Keratinocyte (primary cell): ENCODE results near the gene PJA2. TPM values are rescaled to one million over a fixed set of nuclear protein-coding genes. Genes with fewer than 3 reads are reported as not detected.
A peak's percentile ranks its signal among the peaks of the same experiment; 100 is the strongest.

Experiments used
- DNase-seq: peaks from one replicate; pipeline ENCODE4 v3.0.0-alpha.2; 2011; ENCODE audit warnings: low read depth, missing footprints, low spot score
- FAIRE-seq: peaks from 2 replicates; lab custom pipeline; 2011; peaks lifted over from hg19 to GRCh38; lab: Jason Lieb, UNC
- H2AFZ ChIP-seq: 2 replicates; pipeline ENCODE4 v1.6.0; 2012; ENCODE audit warnings: low read length, control low read depth, inconsistent platforms; ENCODE audit not compliant: control insufficient read depth
- H3K27ac ChIP-seq: 2 replicates; pipeline ENCODE4 v1.5.1; 2011; ENCODE audit warnings: low read length; ENCODE audit not compliant: control insufficient read depth, insufficient read depth
- H3K27me3 ChIP-seq: 3 replicates; pipeline ENCODE4 v1.6.0; 2011; ENCODE audit warnings: low read length; ENCODE audit not compliant: control insufficient read depth, insufficient read depth; ENCODE audit errors: extremely low read depth
- H3K36me3 ChIP-seq, 2 experiments: 2 replicates in 1 of 2; 3 replicates in 1 of 2; pipeline ENCODE4 v1.5.1; 2011; ENCODE audit warnings: low read length in 2 of 2, mild to moderate bottlenecking in 1 of 2; ENCODE audit not compliant: control insufficient read depth in 2 of 2, insufficient read depth in 2 of 2; ENCODE audit errors: extremely low read depth in 1 of 2
- H3K4me1 ChIP-seq: 3 replicates; pipeline ENCODE4 v1.5.1; 2011; ENCODE audit warnings: low read length; ENCODE audit not compliant: control insufficient read depth, insufficient read depth; ENCODE audit errors: extremely low read depth
- H3K4me2 ChIP-seq: 3 replicates; pipeline ENCODE4 v1.6.0; 2011; ENCODE audit warnings: low read depth, low read length; ENCODE audit not compliant: control insufficient read depth, insufficient read depth; ENCODE audit errors: extremely low read depth
- H3K4me3 ChIP-seq, 3 experiments: fragments of 200-600 bp in 1 of 3; sonication (generic) in 1 of 3; 2 replicates in 2 of 3; 3 replicates in 1 of 3; pipeline ENCODE4 v1.5.1; 2011 to 2016; ENCODE audit warnings: low read length in 3 of 3, mild to moderate bottlenecking in 3 of 3, control low read depth in 2 of 3, inconsistent platforms in 1 of 3, low read depth in 1 of 3, mixed read lengths in 1 of 3, mixed run types in 1 of 3, moderate library complexity in 1 of 3; ENCODE audit not compliant: control insufficient read depth in 2 of 3, insufficient read depth in 2 of 3; ENCODE audit errors: extremely low read depth in 1 of 3
- H3K79me2 ChIP-seq: 2 replicates; pipeline ENCODE4 v1.6.0; 2012; ENCODE audit warnings: low read length; ENCODE audit not compliant: control insufficient read depth, insufficient read depth
- H3K9ac ChIP-seq: 3 replicates; pipeline ENCODE4 v1.6.0; 2011; ENCODE audit warnings: low read length; ENCODE audit not compliant: control insufficient read depth, insufficient read depth; ENCODE audit errors: extremely low read depth
- H3K9me1 ChIP-seq: 3 replicates; pipeline ENCODE4 v1.6.0; 2011; ENCODE audit warnings: low read length; ENCODE audit not compliant: control insufficient read depth, insufficient read depth; ENCODE audit errors: extremely low read depth
- H3K9me3 ChIP-seq: 2 replicates; pipeline ENCODE4 v1.5.1; 2012; ENCODE audit warnings: low read depth, low read length; ENCODE audit not compliant: control insufficient read depth
- H4K20me1 ChIP-seq: 3 replicates; pipeline ENCODE4 v1.6.0; 2011; ENCODE audit warnings: low read length; ENCODE audit not compliant: control insufficient read depth, insufficient read depth; ENCODE audit errors: extremely low read depth
- EZH2 ChIP-seq: IDR thresholded peaks from one replicate; pipeline ENCODE4 v1.6.1; 2012; ENCODE audit warnings: inconsistent platforms, mild to moderate bottlenecking, low read length, moderate library complexity
- dilution Hi-C: fragments of 300-500 bp; cut with MboI; formaldehyde crosslinking; loops from one replicate; pipeline ENCODE4 v1.7.0; 2020; ENCODE audit warnings: low sequenced_read_pairs; ENCODE audit not compliant: extremely low pct_ligation_motif_present
- polyA plus RNA-seq, 5 experiments: library from polyadenylated mRNA; depleted of rRNA in 3 of 5; stranded (reverse) in 3 of 5; stranded (forward) in 1 of 5; unstranded in 1 of 5; fragments of >200 nt; gene quantifications; 1 replicate in 1 of 5; 2 replicates in 3 of 5; 3 replicates in 1 of 5; pipeline versions ENCODE4 v1.2.1 to v1.2.3, GENCODE V29; 2011 to 2012; ENCODE audit warnings: missing spikeins in 2 of 5, low read depth in 1 of 5, low replicate concordance in 1 of 5
- TF ChIP-seq, protein P1 (sequence below), 3 experiments: IDR thresholded peaks in 1 of 3; conservative IDR thresholded peaks in 1 of 3; optimal IDR thresholded peaks in 1 of 3; 2 replicates in 2 of 3; 3 replicates in 1 of 3; pipeline versions ENCODE3 to v1.5.1; 2011; ENCODE audit warnings: low read length in 3 of 3, mild to moderate bottlenecking in 3 of 3, moderate library complexity in 2 of 3, control low read depth in 1 of 3, inconsistent platforms in 1 of 3; ENCODE audit not compliant: insufficient read depth in 2 of 3; ENCODE audit errors: extremely low read depth in 1 of 3

The PJA2 gene
- polyA plus RNA-seq, 1 donor (not counting 4 experiments of a cell fraction or from before 2014, with no cell fraction given) = 49.3 TPM

DNA sequence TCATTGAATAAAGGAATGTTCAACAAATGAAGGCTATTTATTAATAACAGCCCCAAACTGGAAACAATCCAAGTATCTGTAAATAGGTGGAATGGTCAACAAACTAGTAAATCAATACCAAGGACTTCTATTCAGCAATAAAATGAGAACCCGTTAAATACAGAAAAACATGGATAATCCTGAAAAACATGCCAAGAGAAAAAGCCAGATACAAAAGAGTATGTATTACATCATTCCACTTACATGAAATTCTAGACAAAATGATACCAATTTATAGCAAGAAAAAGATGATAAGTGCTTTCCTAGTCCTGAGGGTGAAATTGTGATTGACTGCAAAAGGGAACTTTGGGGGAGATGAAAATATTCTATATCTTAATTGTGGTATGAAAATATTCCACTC, 3.1 kb downstream of the PJA2 start:
- H3K9ac ChIP-seq = no peak overlapping the region
- H3K4me1 ChIP-seq = peaks cover 21% of the 10 kb centered on the region
- TF ChIP-seq, protein P1, sequence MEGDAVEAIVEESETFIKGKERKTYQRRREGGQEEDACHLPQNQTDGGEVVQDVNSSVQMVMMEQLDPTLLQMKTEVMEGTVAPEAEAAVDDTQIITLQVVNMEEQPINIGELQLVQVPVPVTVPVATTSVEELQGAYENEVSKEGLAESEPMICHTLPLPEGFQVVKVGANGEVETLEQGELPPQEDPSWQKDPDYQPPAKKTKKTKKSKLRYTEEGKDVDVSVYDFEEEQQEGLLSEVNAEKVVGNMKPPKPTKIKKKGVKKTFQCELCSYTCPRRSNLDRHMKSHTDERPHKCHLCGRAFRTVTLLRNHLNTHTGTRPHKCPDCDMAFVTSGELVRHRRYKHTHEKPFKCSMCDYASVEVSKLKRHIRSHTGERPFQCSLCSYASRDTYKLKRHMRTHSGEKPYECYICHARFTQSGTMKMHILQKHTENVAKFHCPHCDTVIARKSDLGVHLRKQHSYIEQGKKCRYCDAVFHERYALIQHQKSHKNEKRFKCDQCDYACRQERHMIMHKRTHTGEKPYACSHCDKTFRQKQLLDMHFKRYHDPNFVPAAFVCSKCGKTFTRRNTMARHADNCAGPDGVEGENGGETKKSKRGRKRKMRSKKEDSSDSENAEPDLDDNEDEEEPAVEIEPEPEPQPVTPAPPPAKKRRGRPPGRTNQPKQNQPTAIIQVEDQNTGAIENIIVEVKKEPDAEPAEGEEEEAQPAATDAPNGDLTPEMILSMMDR (optimal IDR thresholded peaks at IDR 0.05 in 1 of 3, IDR thresholded peaks at IDR 0.05 in 1 of 3, conservative IDR thresholded peaks at IDR 0.05 in 1 of 3; ENCODE audit: extremely low read depth in 1 of 3, insufficient read depth in 2 of 3, low read length in 3 of 3) = no peak
- TF ChIP-seq EZH2 = no peak
- H3K4me2 ChIP-seq = peak overlapping the region; percentile 90
- DNase-seq = no peak
- H4K20me1 ChIP-seq = no peaks in the 10 kb centered on the region
- no peaks in the 10 kb centered on the region for H3K36me3 ChIP-seq
- FAIRE-seq = no peak
- no peaks in the 10 kb centered on the region for H3K9me1 ChIP-seq
- no peaks in the 10 kb centered on the region for H3K27me3 ChIP-seq
- no peaks in the 10 kb centered on the region for H3K9me3 ChIP-seq
- no peak overlapping the region for H2AFZ ChIP-seq
- dilution Hi-C loops = no loop called here
- H3K27ac ChIP-seq = no peak overlapping the region
- H3K4me3 ChIP-seq = peak overlapping the region in 1 of 3 experiments; percentile 25
- H3K79me2 ChIP-seq = peaks cover 72% of the 10 kb centered on the region

DNA sequence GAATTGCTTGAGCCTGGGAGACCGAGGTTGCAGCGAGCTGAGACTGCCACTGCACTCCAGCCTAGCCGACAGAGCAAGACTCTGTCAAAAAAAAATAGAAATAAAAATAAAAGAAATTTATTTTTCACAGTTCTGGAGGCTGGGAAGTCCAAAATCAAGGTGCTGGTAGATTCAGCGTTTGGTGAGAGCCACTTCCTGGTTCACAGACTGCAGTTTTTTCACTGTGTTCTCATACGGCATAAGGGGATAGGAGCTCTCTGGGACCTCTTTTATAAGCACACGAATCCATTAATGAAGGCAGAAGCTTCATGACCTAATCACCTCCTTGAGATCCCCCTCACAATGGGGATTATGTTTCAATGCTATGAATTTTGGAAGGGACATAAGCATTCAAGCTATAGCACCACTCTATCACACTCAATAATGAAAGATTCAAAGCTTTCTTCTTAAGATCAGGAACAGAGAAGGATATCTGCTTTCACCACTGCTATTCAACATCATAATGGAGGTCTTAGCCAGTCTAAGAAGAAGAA, 5.3 kb downstream of the PJA2 start:
- Histone ChIP-seq H3K9me1 (no peaks in the 10 kb centered on the region), H3K27me3 (no peaks in the 10 kb centered on the region), H3K4me1 (peaks cover 12% of the 10 kb centered on the region), H3K4me2 (no peak overlapping the region), H4K20me1 (no peaks in the 10 kb centered on the region), H2AFZ (no peak overlapping the region), H3K9ac (no peak overlapping the region), H3K4me3 (no peak overlapping the region), H3K36me3 (no peaks in the 10 kb centered on the region), H3K9me3 (no peaks in the 10 kb centered on the region), H3K79me2 (peaks cover 91% of the 10 kb centered on the region), H3K27ac (no peak overlapping the region)
- TF ChIP-seq, protein P1 (optimal IDR thresholded peaks at IDR 0.05 in 1 of 3, IDR thresholded peaks at IDR 0.05 in 1 of 3, conservative IDR thresholded peaks at IDR 0.05 in 1 of 3; ENCODE audit: extremely low read depth in 1 of 3, insufficient read depth in 2 of 3, low read length in 3 of 3) = no peak
- no peak for TF ChIP-seq EZH2
- no peak for DNase-seq
- dilution Hi-C loops = no loop called here
- FAIRE-seq = no peak
